Esophagus squamous epithelium (tissue), 5 donors: Measurements from ENCODE around the gene MPV17L2. TPM values are rescaled to one million over a fixed set of nuclear protein-coding genes. Genes with fewer than 3 reads are reported as not detected.
A peak's percentile ranks its signal among the peaks of the same experiment; 100 is the strongest.

ENCODE experiments used
- DNase-seq: peaks from one replicate; lab custom pipeline; 2025; lab: John Stamatoyannopoulos, UW
- H3K27ac ChIP-seq, 4 donors: fragments of 200-600 bp; sonication (generic); one replicate each; pipeline ENCODE4 v1.5.1; 2016 to 2019; ENCODE audit warnings: mild to moderate bottlenecking in 1 of 4
- H3K27me3 ChIP-seq, 4 donors: fragments of 200-600 bp; sonication (generic); 1 replicate in 3 of 4; 2 replicates in 1 of 4; pipeline versions ENCODE4 v1.5.1 to v1.6.0; 2017 to 2021; ENCODE audit warnings: antibody characterized with exemption in 1 of 4
- H3K36me3 ChIP-seq, 3 donors: fragments of 200-600 bp; sonication (generic); one replicate each; pipeline ENCODE4 v1.5.1; 2016 to 2019
- H3K4me1 ChIP-seq, 3 donors: fragments of 200-600 bp; sonication (generic); one replicate each; pipeline ENCODE4 v1.5.1; 2017 to 2019
- H3K4me3 ChIP-seq, 4 donors: fragments of 200-600 bp; sonication (generic); 1 replicate in 3 of 4; 2 replicates in 1 of 4; pipeline ENCODE4 v1.5.1; 2016 to 2019; ENCODE audit warnings: mild to moderate bottlenecking in 2 of 4, moderate library complexity in 1 of 4
- H3K9me3 ChIP-seq, 3 donors: fragments of 200-600 bp; sonication (generic); one replicate each; pipeline ENCODE4 v1.5.1; 2016 to 2019
- POLR2A ChIP-seq, 4 donors: fragments of 450-650 bp; IDR thresholded peaks; one replicate each; pipeline ENCODE4 v1.6.1; 2017; ENCODE audit warnings: antibody characterized with exemption in 4 of 4, mild to moderate bottlenecking in 4 of 4, moderate library complexity in 3 of 4
- WGBS, 2 donors: methylation state at CpG; one replicate each; pipeline ENCODE4 v1.1.5; 2018; 5-methylcytosine and 5-hydroxymethylcytosine counted together
- intact Hi-C: fragments of 100-400 bp; cut with DNase I; formaldehyde crosslinking; loops from one replicate; pipeline ENCODE4 v1.15.0; 2022
- total RNA-seq, 4 donors: library from RNA; depleted of rRNA; stranded (reverse); fragments of >200 nt; gene quantifications; one replicate each; pipeline ENCODE4 v1.1.0, GENCODE V29; 2016
- TF ChIP-seq, protein P1 (sequence below), 6 experiments: fragments of 450-650 bp in 4 of 6; fragments of 200-600 bp in 2 of 6; sonication (generic) in 2 of 6; IDR thresholded peaks; one replicate each; pipeline ENCODE4 v1.5.1; 2016 to 2019; ENCODE audit warnings: antibody characterized with exemption in 6 of 6, mild to moderate bottlenecking in 4 of 6, moderate library complexity in 4 of 6
- donor health status: DM: yes; HTN: yes; CAD: no.

The MPV17L2 gene
- total RNA-seq, 4 donors from 2014 or later = 10.6 to 23.5 (median 14.0) TPM

DNA sequence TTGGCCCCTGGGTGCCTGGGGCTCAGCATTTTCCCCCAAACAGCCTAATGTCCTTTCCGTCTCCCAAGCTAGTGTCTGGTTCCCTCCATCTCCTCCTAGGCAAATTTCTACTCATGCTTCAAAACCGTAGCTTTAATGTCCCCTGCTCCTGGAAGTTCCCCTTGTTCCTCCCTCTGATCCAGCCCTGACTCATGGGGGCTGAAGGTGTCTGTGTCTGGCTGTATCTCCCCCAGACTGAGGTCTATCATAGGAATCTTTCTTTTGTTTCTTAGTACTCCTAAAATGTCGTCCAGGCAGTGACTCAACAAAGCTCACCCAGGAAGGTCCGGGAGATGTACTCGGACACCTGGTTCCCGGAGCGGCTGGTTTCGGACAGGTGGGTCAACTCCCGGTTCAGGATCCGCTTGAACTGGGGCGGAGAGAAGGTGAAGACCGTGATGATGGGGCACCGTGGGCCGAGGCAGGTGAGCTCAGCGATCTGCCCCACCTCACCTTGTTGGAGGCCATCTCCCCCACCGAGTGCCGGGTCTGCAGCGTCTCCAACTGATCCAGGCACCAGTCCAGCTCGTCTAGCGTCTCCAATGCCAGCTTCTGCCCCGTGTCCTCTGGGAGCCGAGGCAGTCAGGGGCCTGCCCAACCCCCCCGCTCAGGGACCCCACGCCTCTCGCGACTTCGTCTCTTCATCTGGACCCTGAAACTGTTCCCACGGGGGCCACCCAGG is 27.1 kb downstream of the MPV17L2 start:
- TF ChIP-seq, protein P1, sequence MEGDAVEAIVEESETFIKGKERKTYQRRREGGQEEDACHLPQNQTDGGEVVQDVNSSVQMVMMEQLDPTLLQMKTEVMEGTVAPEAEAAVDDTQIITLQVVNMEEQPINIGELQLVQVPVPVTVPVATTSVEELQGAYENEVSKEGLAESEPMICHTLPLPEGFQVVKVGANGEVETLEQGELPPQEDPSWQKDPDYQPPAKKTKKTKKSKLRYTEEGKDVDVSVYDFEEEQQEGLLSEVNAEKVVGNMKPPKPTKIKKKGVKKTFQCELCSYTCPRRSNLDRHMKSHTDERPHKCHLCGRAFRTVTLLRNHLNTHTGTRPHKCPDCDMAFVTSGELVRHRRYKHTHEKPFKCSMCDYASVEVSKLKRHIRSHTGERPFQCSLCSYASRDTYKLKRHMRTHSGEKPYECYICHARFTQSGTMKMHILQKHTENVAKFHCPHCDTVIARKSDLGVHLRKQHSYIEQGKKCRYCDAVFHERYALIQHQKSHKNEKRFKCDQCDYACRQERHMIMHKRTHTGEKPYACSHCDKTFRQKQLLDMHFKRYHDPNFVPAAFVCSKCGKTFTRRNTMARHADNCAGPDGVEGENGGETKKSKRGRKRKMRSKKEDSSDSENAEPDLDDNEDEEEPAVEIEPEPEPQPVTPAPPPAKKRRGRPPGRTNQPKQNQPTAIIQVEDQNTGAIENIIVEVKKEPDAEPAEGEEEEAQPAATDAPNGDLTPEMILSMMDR (IDR thresholded peaks at IDR 0.05) = no peak
- no peak for TF ChIP-seq POLR2A (IDR thresholded peaks at IDR 0.05)
- no peaks in the 10 kb centered on the region for H3K9me3 ChIP-seq
- H3K4me1 ChIP-seq = peaks cover 5 to 21% (median 13%) of the 10 kb centered on the region in 3 donors
- H3K27me3 ChIP-seq = peaks cover 2 to 31% (median 3%) of the 10 kb centered on the region in 4 donors
- no peaks in the 10 kb centered on the region for H3K36me3 ChIP-seq
- intact Hi-C loops = no loop called here
- no peak overlapping the region for H3K4me3 ChIP-seq
- DNase-seq = no peak
- 58 to 59% methylated on average over 2 to 11 of the region's 28 CpGs for WGBS, 2 donors
- no peak overlapping the region for H3K27ac ChIP-seq

DNA sequence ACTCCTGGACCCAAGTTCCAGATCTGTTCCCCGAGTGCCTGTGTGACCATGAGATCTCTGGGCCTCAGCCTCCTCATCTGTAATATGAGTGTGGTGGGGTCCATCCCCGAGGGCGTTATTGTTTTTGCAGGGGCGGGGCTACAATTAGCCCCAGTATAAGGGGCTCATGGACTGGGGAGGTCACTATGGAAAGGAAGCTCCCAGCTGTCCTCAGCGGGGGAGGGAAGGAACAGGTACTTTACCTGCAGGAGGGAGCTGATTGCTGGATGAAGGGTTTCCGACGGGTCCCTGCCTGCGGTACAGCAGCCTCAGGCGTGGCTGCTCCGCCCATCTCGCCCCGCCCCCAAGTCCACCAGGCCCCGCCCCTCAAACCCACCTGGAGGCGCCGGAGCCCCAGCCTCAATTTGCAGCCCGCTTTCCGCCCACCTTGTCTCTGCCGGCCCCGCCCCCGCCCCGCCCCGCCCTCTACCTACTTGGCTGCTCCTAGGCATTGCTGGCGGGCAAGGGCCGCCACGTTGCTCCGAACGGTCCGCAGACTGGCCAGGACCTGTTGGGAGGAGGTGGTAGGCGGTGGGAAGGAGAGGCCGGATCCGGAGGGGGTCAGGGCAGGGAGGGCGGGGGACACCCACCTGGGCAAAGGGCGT is 27.7 kb downstream of the MPV17L2 start:
- H3K9me3 ChIP-seq = no peaks in the 10 kb centered on the region
- TF ChIP-seq POLR2A (IDR thresholded peaks at IDR 0.05) = no peak
- TF ChIP-seq, protein P1 (IDR thresholded peaks at IDR 0.05) = no peak
- H3K4me3 ChIP-seq = no peak overlapping the region
- H3K27me3 ChIP-seq = peaks cover 9 to 37% (median 10%) of the 10 kb centered on the region in 4 donors
- no peak overlapping the region for H3K27ac ChIP-seq
- intact Hi-C loops = no loop called here
- no peak for DNase-seq
- H3K4me1 ChIP-seq = peaks cover 6 to 28% (median 20%) of the 10 kb centered on the region in 3 donors
- WGBS, 2 donors = 0 to 20% methylated on average over 1 of the region's 33 CpGs
- no peaks in the 10 kb centered on the region for H3K36me3 ChIP-seq

DNA sequence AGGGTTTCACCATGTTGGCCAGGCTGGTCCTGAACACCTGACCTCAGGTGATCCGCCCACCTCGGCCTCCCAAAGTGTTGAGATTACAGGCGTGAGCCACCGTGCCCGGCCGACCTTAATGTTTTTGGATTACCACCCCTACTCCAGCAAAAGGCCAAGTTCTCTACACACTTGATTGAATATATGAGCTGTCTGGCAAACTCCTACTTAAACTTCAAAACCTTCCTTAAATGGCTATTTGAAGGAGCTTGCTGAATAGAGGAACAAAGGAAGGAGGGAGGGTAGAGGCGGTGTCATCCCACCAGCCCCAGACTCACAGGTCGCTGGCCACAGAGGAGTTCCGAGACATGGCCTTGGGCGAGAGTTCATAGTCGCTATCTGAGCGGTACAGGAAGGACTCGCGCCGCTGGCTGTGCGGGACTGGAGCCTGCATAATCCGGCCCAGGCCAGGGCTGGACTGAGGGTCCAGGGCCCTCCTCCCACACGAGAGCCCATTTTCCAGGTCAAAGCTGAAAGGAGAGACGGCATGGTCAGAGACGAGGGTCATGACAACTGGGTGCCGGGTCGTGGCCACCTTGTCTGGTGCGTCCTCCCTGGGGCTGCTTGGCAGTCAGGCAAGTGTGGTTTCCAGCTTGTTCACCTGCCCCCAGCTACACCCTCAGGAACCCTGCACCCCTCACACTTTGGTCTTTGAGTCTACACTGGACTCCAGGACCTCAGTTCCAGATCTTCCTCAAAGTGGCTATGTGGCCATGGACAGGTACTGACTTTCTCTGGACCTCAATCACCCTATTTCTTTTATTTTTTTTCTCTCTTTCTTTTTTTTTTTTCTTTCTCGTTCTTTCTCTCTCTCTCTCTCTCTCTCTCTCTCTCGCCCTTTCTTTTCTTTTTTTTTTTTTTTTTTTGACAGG is 29.1 kb downstream of the MPV17L2 start:
- no peaks in the 10 kb centered on the region for H3K36me3 ChIP-seq
- WGBS, 2 donors = 79 to 82% methylated on average over 17 to 24 of the region's 25 CpGs
- H3K27me3 ChIP-seq = peaks cover 11 to 51% (median 13%) of the 10 kb centered on the region in 4 donors

DNA sequence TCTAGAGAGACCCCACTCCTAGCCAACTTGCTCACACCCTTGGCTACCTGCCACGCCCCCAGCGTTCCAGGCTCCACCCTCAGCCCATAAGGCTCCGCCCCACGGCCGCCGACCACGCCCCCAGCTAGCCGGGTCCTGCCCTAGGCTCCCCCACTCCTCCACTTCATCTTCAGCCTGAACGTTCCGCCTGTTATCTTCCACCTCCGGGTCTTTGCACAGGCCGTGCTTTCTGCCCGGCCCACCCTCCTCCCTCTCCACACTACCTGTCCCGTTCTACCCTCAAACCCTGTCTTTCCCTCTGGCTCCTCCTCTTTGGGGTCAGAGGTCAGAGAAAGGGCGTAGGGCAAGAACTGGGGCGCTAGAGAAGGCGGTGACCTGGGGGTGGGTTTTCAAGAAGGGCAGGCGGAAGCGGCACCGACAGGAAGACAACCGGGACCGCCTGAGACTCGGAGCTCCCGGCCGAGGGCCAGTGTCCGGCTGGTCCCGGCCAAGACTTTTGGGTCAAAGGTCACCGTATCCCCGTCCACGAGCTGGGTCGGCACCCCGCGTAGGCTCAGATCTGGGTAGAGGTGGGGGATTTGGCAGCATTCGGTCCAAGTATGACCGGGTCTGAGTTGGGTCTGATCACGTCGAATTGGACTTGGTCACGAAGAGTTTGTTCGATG is 31.0 kb downstream of the MPV17L2 start:
- intact Hi-C loops = no loop called here
- Histone ChIP-seq H3K4me1 (peaks cover 10 to 38% (median 24%) of the 10 kb centered on the region in 3 donors), H3K9me3 (no peaks in the 10 kb centered on the region), H3K27me3 (peaks cover 11 to 67% (median 13%) of the 10 kb centered on the region in 4 donors), H3K36me3 (no peaks in the 10 kb centered on the region), H3K4me3 (peak overlapping the region; percentile 21 to 65 (median 35)), H3K27ac (peak overlapping the region in 2 of 4 donors; percentile 11 to 36)
- WGBS, 2 donors = 7 to 9% methylated on average over 9 to 26 of the region's 39 CpGs
- DNase-seq = no peak
- TF ChIP-seq, protein P1 (IDR thresholded peaks at IDR 0.05) = peak in 1 of 6 experiments; percentile 9
- no peak for TF ChIP-seq POLR2A (IDR thresholded peaks at IDR 0.05)

More for the DNA sequence above, 29.1 kb downstream of the MPV17L2 start:
- no peak for DNase-seq
- Histone ChIP-seq H3K9me3 (no peaks in the 10 kb centered on the region), H3K4me3 (no peak overlapping the region), H3K27ac (no peak overlapping the region), H3K4me1 (peaks cover 10 to 38% (median 24%) of the 10 kb centered on the region in 3 donors)
- TF ChIP-seq POLR2A (IDR thresholded peaks at IDR 0.05) = no peak
- TF ChIP-seq, protein P1 (IDR thresholded peaks at IDR 0.05) = no peak
- intact Hi-C loops = no loop called here
